DMS79 (cell line): ENCODE data around the gene SHROOM3.

ENCODE experiments used
- DNase-seq: peaks from one replicate; lab custom pipeline; 2025; lab: John Stamatoyannopoulos, UW

The SHROOM3 gene

GRCh38 chr4:76494243-76494642, 59.2 kb downstream of the SHROOM3 start:
- no peak for DNase-seq

DNA sequence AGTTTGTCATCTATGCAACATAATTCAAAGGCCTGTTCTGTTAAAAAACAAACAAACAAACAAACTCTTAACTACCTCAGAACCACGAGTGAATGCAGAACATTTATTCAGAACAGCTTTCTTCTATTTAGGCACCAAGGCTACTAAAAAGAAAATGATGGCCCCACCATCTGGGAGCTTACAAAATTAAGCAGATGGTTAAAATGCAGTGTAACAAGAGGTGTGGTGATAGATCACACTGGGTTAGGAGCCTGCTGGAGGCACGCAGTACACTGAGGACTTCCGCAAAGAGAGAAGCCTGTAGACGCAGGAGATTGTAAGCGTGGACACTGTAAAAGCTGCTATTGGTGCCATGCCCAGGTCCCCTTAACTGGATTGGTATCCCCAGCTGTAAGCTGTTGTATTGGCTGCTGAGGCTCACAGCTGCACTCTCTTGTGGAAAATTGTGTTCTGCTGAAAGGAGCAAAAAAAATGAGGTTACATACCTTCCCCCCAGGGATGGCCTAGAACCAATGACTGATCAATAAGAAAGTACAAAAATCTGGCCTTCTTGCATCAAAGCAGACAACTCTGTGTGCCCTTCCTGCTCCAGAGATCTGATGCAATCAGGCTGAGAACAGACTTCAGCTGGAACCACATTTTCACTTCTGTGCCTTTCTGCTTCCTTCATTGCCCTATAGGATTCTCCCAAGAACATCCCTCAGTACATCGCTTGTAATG, 60.0 kb downstream of the SHROOM3 start:
- DNase-seq, result no peak

- no peak for DNase-seq
Observed at GRCh38 chr4:76498550-76498949, 63.5 kb downstream of the SHROOM3 start.

DNA sequence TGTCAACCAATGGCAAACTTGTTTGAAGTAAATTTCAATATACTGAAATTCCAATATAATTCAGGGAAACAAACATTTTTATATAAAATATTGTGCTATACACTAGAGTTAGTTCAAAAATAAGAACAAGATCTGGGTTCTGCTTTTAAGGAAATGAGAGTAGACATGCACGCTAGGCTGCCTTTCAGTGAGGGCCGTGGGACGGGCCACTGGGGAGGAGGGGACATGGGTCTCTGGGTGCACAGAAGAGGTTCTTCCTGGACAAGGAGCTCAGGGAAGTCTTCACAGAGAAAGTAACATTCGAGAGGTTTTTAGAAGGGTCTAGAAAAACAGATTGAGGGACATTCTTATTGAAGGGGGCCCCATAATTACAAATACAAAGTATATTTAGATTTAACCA, 64.4 kb downstream of the SHROOM3 start:
- no peak for DNase-seq

GRCh38 chr4:76502886-76503285, 67.9 kb downstream of the SHROOM3 start:
- DNase-seq, result no peak

GRCh38 chr4:76504613-76505465, 69.8 kb downstream of the SHROOM3 start:
- no peak for DNase-seq

DNA sequence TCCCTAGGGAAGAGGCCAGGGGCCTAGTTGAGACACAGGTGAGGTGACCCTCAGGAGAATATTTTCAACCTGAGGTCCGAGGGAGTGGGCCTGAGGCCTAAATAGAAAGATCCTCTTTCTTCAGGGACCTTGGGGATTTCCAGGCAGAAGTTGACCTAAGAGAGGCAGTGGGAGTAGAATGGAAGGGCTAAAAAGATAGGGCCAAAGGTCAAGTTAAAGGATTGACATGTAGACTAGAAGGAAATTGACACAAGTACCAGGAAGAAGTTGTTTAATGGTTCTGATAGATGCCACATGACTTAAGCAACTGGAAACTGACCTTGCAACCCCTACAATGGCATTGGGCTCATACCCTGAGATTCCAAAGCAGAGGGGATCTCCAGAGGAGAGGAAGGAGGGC, 76.9 kb downstream of the SHROOM3 start:
- DNase-seq, result no peak

- no peak for DNase-seq
Observed at GRCh38 chr4:76513482-76513881, 78.5 kb downstream of the SHROOM3 start.

GRCh38 chr4:76514087-76514486, 79.1 kb downstream of the SHROOM3 start:
- DNase-seq, result no peak

GRCh38 chr4:76515975-76516843, 81.2 kb downstream of the SHROOM3 start:
- no peak for DNase-seq

- DNase-seq, result no peak
Observed at GRCh38 chr4:76518241-76518640, 83.2 kb downstream of the SHROOM3 start.

- no peak for DNase-seq
Observed at GRCh38 chr4:76523593-76523992, 88.6 kb downstream of the SHROOM3 start.

DNA sequence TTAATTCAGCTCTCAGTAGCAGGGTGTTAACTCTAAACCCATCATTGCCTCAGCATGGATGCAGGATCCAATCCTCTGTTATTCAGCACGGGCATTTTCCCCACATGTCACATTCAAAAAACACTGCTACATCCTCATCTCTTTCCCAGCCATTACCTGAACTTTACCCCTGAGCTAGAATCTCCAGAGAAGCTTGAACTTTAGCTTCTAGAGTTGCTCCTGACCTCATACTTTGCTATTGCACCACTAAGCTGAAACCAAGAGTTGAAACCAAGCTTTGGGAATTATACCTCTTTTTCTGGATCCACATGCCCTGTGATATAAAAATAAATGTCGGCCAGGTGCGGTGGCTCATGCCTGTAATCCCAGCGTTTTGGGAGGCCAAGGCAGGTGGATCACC, 90.7 kb downstream of the SHROOM3 start:
- no peak for DNase-seq

GRCh38 chr4:76526585-76526990, 91.6 kb downstream of the SHROOM3 start:
- DNase-seq, result no peak

DNA sequence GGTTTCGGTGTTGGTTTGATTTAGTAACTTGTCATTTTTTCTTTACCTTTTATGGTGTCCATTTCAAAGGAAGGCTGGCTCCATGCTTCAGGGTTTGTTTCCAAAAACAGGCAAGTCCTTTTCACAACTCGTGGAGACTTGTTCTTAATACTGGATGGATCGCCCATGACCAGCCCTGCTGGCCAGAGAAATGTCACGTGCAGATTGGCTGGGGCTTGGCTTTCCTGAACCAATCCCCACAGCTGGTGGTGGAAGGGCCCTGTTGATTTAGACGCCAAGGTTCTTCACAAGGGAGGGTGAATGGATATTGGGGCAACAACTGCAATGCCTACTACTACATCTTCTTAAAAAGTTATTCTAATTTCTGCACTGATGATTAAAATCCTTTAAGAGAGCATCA, 92.6 kb downstream of the SHROOM3 start:
- no peak for DNase-seq

DNA sequence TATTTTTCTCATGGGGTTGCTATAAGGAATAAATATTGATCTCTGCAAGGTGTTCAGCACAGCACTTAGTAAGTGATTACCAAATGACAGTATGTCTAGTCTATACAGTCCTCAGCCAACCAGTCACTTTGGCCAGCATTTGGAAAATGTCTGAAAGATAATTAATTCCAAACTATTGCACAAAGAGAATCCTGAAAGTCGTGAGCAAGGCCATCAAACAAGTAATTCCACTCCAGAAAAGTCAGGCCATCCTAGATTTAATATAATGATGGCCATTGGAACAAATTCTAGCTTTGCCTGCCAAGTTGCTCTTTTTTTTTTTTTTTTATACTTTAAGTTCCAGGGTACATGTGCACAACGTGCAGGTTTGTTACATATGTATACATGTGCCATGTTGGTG, 96.6 kb downstream of the SHROOM3 start:
- DNase-seq, result no peak

DNA sequence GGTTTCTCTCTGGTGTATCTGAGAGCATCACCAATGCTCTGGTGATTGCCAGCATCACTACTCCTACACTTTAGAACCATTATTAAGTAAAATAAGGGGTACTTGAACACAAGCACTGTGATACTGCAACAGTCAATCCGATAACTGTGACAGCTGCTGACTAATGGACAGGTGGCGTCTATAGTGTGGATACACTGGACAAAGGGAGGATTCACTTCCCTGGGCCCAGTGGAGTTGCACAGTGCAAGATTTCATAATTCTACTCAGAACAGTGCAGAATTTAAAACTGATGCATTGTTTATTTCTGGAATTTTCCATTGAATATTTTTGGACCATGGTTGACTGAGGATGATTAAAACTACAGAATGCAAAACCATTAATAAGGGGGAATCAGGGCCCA, 97.8 kb downstream of the SHROOM3 start:
- no peak for DNase-seq

DNA sequence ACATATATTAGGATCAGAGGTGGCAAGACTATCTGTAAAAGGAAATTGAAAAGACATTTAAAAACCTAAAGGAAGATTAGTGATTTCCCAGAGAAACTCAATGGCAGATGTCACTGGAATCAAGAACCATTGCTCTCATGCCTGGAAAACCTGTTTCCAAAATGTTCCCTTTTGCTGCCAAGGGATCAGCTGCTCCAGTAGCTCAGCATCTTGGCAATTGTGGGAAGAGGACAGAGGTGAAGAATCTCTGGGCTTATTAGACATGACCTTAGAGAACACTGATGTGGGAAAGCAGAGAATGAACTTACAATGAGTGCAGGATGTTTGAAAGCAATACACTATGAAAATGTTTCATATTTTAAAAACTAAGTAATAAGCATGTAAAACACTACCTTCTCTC, 98.3 kb downstream of the SHROOM3 start:
- no peak for DNase-seq

- DNase-seq, result peak; percentile 33
Observed at GRCh38 chr4:76535603-76536372, 100.8 kb downstream of the SHROOM3 start.

GRCh38 chr4:76536373-76536689, 101.3 kb downstream of the SHROOM3 start:
- no peak for DNase-seq

- DNase-seq, result no peak
Observed at GRCh38 chr4:76538296-76538695, 103.3 kb downstream of the SHROOM3 start.

DNA sequence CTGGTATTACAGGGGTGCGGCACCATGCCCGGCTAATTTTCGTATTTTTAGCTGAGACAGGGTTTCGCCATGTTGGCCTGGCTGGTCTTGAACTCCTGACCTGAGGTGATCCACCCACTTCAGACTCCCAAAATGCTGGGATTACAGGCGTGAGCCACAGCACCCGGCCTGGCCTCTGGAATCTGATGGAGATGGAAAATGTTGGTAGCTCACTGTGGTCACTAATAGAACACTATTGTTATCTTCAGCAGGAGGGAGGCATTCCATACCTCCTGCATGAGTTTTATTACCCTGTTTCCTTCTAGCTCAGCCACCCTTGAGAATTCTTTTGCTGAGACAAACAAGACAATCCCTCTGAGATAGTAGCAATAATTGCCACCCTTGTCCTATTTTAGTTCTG, 105.0 kb downstream of the SHROOM3 start:
- no peak for DNase-seq
